Right hindlimb (tissue), 1 donor: Measurements from ENCODE around the gene DENND1C.

Experiments used
- DNase-seq: peaks from one replicate; pipeline ENCODE4 v3.0.0-alpha.2; 2018

The DENND1C gene

DNA sequence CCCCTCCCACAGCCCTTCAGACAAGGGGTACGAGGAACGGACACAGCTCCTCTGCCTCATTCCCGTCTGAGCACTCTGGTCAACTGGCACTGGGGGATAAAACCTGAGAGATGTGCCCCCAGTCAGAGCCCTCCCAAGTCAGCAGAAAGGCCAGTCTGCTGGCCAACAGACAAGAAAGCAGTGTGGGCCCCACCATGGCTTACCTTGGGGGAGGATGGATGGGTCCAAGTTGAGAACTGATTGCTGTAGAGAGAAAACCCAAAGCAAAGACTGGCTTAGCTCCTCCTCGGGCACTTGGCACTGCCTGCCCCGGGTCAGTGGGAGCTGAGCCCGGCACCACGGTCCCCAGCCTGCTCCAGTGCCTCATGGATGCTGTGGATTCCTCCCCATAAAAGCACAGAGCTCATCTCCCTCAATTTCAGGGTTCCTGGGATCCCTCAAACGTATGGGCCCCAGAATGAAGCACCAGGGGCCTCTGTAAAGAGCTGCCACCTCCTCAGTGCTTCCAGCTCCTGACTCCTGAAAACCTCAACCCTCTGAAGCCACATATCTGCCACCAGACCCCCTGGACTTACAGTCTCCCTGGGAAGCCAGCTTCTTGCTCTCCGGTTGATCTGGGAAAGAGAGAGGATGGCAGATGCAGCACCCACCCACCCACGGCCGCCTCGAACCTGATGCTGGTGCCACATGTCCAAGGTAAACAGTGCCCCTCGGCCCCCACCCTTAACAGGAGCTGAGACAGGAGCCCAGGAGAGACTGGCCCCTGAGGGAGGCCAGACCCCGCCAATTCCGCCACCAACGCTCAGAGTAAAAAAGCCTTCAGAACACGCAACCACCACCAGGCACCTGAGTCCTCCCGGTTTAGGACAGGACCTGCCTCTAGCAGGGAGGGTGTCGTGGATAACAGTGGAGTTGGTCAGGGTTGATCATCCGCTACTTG, 60.2 kb downstream of the DENND1C start:
- no peak for DNase-seq

DNA sequence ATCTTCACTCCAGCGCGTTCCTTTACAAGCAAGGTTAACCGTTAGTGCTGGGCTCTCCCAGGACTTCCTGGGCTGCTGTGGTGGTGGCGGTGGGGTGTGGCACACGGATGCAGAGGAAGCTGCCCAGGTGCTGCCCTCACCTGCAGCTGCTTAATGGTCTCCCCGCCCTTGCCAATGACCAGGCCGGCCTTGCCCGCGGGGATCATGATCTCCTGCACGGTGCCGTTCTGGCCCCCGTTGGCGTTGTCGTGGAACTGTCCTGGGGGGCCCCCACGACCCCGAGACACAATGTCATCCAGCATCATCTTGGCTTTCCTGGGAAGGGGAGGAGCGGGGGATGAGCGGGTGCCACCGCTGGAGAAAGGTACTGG, 63.0 kb downstream of the DENND1C start:
- DNase-seq, result no peak

DNA sequence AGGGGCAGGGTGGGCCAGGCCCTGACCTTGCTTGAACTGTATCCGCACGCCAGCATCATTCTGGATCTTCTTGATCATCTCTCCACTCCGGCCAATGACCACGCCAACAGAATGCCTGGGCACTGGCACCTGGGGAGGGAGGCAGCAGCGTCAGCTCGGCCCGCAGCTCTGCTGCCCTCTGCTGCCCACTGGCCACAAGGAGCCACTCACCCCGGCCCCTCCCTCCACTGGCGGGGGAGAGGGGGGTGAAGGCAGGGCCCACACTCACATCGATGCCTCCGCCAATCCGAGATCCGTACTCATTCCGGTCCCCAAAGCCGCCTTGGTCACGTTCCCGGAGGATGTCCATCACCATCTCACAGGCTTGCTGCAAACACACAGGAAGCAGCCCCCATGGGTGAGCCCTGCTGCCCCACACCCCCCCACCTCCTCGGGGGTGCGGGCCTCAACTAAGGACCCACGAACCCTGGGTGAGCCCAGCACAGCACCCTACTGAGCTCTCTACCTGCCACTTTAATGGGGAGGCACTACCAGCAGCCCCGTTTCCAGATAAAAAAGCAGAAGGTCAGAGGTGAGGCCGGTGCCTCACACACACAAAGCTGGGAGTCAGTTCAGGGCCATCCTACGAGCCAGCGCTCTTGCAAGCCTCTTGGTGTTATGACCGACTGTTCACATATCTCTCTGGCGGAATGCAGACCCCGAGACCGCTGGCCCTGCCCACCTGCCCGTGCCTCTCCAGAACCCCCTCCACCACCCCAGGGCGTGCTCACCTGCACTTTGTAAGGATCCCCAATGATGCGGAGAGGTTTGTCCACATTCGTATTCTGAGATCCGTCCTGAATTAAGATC, 63.6 kb downstream of the DENND1C start:
- no peak for DNase-seq
